Endothelial cell of umbilical vein (primary cell): Measurements from ENCODE around the gene CWC27. TPM values are rescaled to one million over a fixed set of nuclear protein-coding genes. Genes with fewer than 3 reads are reported as not detected.

Source experiments
- BruUV-seq: library from RNA; stranded (reverse); fragments of 400-500 nt; replicated peaks from 2 replicates; lab custom pipeline; 2021; lab: Mats Ljungman, UMichigan
- CTCF ChIA-PET: fragments of 300-600, 350-600 bp; sonication (Branson Sonifier 250); formaldehyde crosslinking; loops from one replicate; lab custom pipeline; 2021; ENCODE audit warnings: antibody characterized with exemption, inconsistent platforms; lab: Charles Lee
- POLR2A ChIA-PET: fragments of 300-600, 350-600 bp; sonication (Branson Sonifier 250); formaldehyde crosslinking; loops from one replicate; lab custom pipeline; 2021; ENCODE audit warnings: antibody characterized with exemption, inconsistent platforms; lab: Charles Lee
- DNase-seq: peaks from one replicate; pipeline ENCODE4 v3.0.0-alpha.2; 2011; ENCODE audit warnings: low read depth, low spot score
- FAIRE-seq: peaks from 2 replicates; lab custom pipeline; 2011; peaks lifted over from hg19 to GRCh38; lab: Jason Lieb, UNC
- H2AFZ ChIP-seq: 2 replicates; pipeline ENCODE4 v1.6.0; 2012; ENCODE audit warnings: low read depth, low read length, control low read depth, inconsistent platforms
- H3K27ac ChIP-seq: 2 replicates; pipeline ENCODE4 v1.5.1; 2011; ENCODE audit warnings: low read depth, mild to moderate bottlenecking, control low read depth, low read length, moderate library complexity; ENCODE audit not compliant: insufficient read depth
- H3K27me3 ChIP-seq, 2 experiments: 2 replicates each; pipeline versions ENCODE4 v1.6.0 to v1.6.1; 2011; ENCODE audit warnings: low read length in 2 of 2, mixed read lengths in 1 of 2; ENCODE audit not compliant: control insufficient read depth in 2 of 2, insufficient read depth in 2 of 2
- H3K36me3 ChIP-seq, 2 experiments: 2 replicates in 1 of 2; 3 replicates in 1 of 2; pipeline ENCODE4 v1.5.1; 2011; ENCODE audit warnings: low read length in 2 of 2, mild to moderate bottlenecking in 1 of 2, moderate library complexity in 1 of 2; ENCODE audit not compliant: control insufficient read depth in 2 of 2, insufficient read depth in 2 of 2; ENCODE audit errors: extremely low read depth in 1 of 2
- H3K4me1 ChIP-seq: 3 replicates; pipeline ENCODE4 v1.5.1; 2011; ENCODE audit warnings: mild to moderate bottlenecking, low read length; ENCODE audit not compliant: control insufficient read depth, insufficient read depth; ENCODE audit errors: extremely low read depth
- H3K4me2 ChIP-seq: 2 replicates; pipeline ENCODE4 v1.6.1; 2011; ENCODE audit warnings: low read length, control low read depth, mixed read lengths; ENCODE audit not compliant: insufficient read depth
- H3K4me3 ChIP-seq, 3 experiments: fragments of 200-600 bp in 1 of 3; sonication (generic), shearing (Covaris generic) in 1 of 3; replicated peaks in 1 of 3; 2 replicates each; pipeline ENCODE4 v1.5.1; 2011 to 2016; ENCODE audit warnings: control low read depth in 3 of 3, low read length in 3 of 3, mild to moderate bottlenecking in 2 of 3, inconsistent platforms in 1 of 3, low read depth in 1 of 3, moderate library complexity in 1 of 3; ENCODE audit not compliant: insufficient read depth in 1 of 3
- H3K79me2 ChIP-seq: 2 replicates; pipeline ENCODE4 v1.6.0; 2012; ENCODE audit warnings: low read length, inconsistent platforms; ENCODE audit not compliant: control insufficient read depth, insufficient read depth
- H3K9ac ChIP-seq: replicated peaks from 2 replicates; pipeline ENCODE3; 2011; ENCODE audit warnings: low read length, control low read depth; ENCODE audit not compliant: insufficient read depth; ENCODE audit errors: extremely low read depth
- H3K9me1 ChIP-seq: replicated peaks from 3 replicates; pipeline ENCODE4 v1.6.0; 2011; ENCODE audit warnings: mild to moderate bottlenecking, low read length; ENCODE audit not compliant: control insufficient read depth, insufficient read depth; ENCODE audit errors: extremely low read depth
- H3K9me3 ChIP-seq: replicated peaks from 2 replicates; pipeline ENCODE4 v1.5.1; 2012; ENCODE audit warnings: low read length, inconsistent platforms; ENCODE audit not compliant: control insufficient read depth, insufficient read depth
- H4K20me1 ChIP-seq: replicated peaks from 2 replicates; pipeline ENCODE3; 2011; ENCODE audit warnings: mild to moderate bottlenecking, low read length; ENCODE audit not compliant: control insufficient read depth, insufficient read depth; ENCODE audit errors: extremely low read depth
- CTCF ChIP-seq, 2 donors: IDR thresholded peaks; 1 replicate in 1 of 2; 2 replicates in 1 of 2; pipeline ENCODE4 v1.5.1; 2011; ENCODE audit warnings: low read length in 2 of 2, mild to moderate bottlenecking in 2 of 2, moderate library complexity in 2 of 2, control low read depth in 1 of 2, inconsistent platforms in 1 of 2, low read depth in 1 of 2; ENCODE audit not compliant: insufficient read depth in 1 of 2; ENCODE audit errors: extremely low read depth in 1 of 2
- EZH2 ChIP-seq: IDR thresholded peaks from 2 replicates; pipeline ENCODE4 v1.6.1; 2012; ENCODE audit warnings: borderline replicate concordance, low read depth, mild to moderate bottlenecking, moderate library complexity, low read length, inconsistent platforms; ENCODE audit not compliant: severe bottlenecking
- FOS ChIP-seq: IDR thresholded peaks from 2 replicates; pipeline ENCODE4 v1.6.1; 2011; ENCODE audit warnings: mild to moderate bottlenecking, low read length, moderate library complexity, borderline replicate concordance; ENCODE audit not compliant: insufficient read depth
- GATA2 ChIP-seq: IDR thresholded peaks from 2 replicates; pipeline ENCODE4 v1.7.0; 2011; ENCODE audit warnings: low read depth, mild to moderate bottlenecking, moderate library complexity, mixed read lengths, low read length; ENCODE audit not compliant: insufficient read length, insufficient read depth
- JUN ChIP-seq: IDR thresholded peaks from 2 replicates; pipeline ENCODE4 v1.6.1; 2011; ENCODE audit warnings: borderline replicate concordance, low read depth; ENCODE audit not compliant: insufficient read length, insufficient read depth
- MAX ChIP-seq: IDR thresholded peaks from 2 replicates; pipeline ENCODE4 v1.6.1; 2011; ENCODE audit not compliant: insufficient read depth, insufficient read length
- MYC ChIP-seq: IDR thresholded peaks from one replicate; pipeline ENCODE4 v1.6.1; 2011; ENCODE audit warnings: mild to moderate bottlenecking, low read depth, low read length
- POLR2A ChIP-seq: IDR thresholded peaks from 2 replicates; pipeline ENCODE4 v1.6.1; 2012; ENCODE audit warnings: low read depth, mild to moderate bottlenecking, control low read depth, low read length
- POLR2AphosphoS5 ChIP-seq: IDR thresholded peaks from 2 replicates; pipeline ENCODE4 v1.6.1; 2012; ENCODE audit warnings: low read depth, mild to moderate bottlenecking, control low read depth, low read length, moderate library complexity; ENCODE audit not compliant: insufficient read depth
- dilution Hi-C: fragments of 300-500 bp; cut with MboI; formaldehyde crosslinking; loops from one replicate; pipeline ENCODE4 v1.15.0; 2019; ENCODE audit warnings: low sequenced_read_pairs; ENCODE audit not compliant: extremely low pct_ligation_motif_present
- intact Hi-C: fragments of 100-400 bp; cut with micrococcal nuclease; formaldehyde crosslinking; loops from one replicate; pipeline ENCODE4 v1.10.0; 2022
- polyA plus RNA-seq, 4 experiments: library from polyadenylated mRNA; depleted of rRNA in 3 of 4; stranded (reverse) in 3 of 4; unstranded in 1 of 4; fragments of >200 nt; gene quantifications; 2 replicates each; pipeline versions ENCODE4 v1.2.1 to v1.2.3, GENCODE V29; 2011 to 2012; ENCODE audit warnings: missing spikeins in 1 of 4
- total RNA-seq: library from RNA; stranded (reverse); gene quantifications from 2 replicates; pipeline ENCODE4 v1.2.3, GENCODE V29; 2021

Gene CWC27
- total and polyA plus RNA-seq, 2 donors (not counting 3 experiments of a cell fraction or from before 2014, with no cell fraction given): 11.9 to 23.8 TPM

- Histone ChIP-seq H3K9ac (no peak overlapping the region), H3K9me3 (no peaks in the 10 kb centered on the region), H3K9me1 (no peaks in the 10 kb centered on the region), H2AFZ (no peak overlapping the region), H3K27ac (no peak overlapping the region), H3K4me1 (peaks cover 11% of the 10 kb centered on the region), H3K4me2 (no peak overlapping the region), H4K20me1 (peaks cover 10% of the 10 kb centered on the region), H3K79me2 (peaks cover 76% of the 10 kb centered on the region), H3K4me3 (no peak overlapping the region), H3K36me3 (peaks cover 0 to 4% of the 10 kb centered on the region in 2 experiments), H3K27me3 (no peaks in the 10 kb centered on the region)
- TF ChIP-seq POLR2A (no peak), POLR2AphosphoS5 (no peak), CTCF (IDR thresholded peaks at IDR 0.05; ENCODE audit: extremely low read depth in 1 of 2, insufficient read depth in 1 of 2, low read depth in 1 of 2, low read length in 2 of 2) (no peak), MYC (no peak), MAX (no peak), EZH2 (no peak), JUN (no peak), GATA2 (no peak), FOS (no peak)
- no TSS peak for BruUV-seq
- CTCF ChIA-PET: no interaction called here
- dilution Hi-C loops: no loop called here
- DNase-seq (no peak), FAIRE-seq (no peak)
- intact Hi-C loops: no loop called here
- POLR2A ChIA-PET: no interaction called here
Observed at GRCh38 chr5:64763948-64764503, 4.7 kb upstream of the CWC27 start.
